Mesenchymal stem cell (in vitro differentiated cells and primary cell): ENCODE data around the gene PODXL2.

Source experiments
- DNase-seq: peaks from one replicate; pipeline ENCODE4 v3.0.0-alpha.2; 2013
- H2AFZ ChIP-seq: one replicate; pipeline ENCODE4 v1.6.1; 2013; ENCODE audit warnings: low read depth, mild to moderate bottlenecking, control low read depth, inconsistent platforms, low read length, moderate library complexity
- H2AK5ac ChIP-seq: 2 replicates; pipeline ENCODE4 v1.6.1; 2013; ENCODE audit warnings: low read length, moderate library complexity, mild to moderate bottlenecking, inconsistent platforms; ENCODE audit not compliant: severe bottlenecking
- H2BK120ac ChIP-seq: one replicate; pipeline ENCODE4 v1.6.1; 2013; ENCODE audit warnings: low read depth, mild to moderate bottlenecking, inconsistent platforms, low read length, moderate library complexity
- H2BK12ac ChIP-seq, 2 experiments: one replicate each; pipeline ENCODE4 v1.6.1; 2013; ENCODE audit warnings: inconsistent platforms in 2 of 2, low read length in 2 of 2, mild to moderate bottlenecking in 2 of 2, moderate library complexity in 2 of 2, control low read depth in 1 of 2
- H2BK15ac ChIP-seq: one replicate; pipeline ENCODE4 v1.6.1; 2013; ENCODE audit warnings: mild to moderate bottlenecking, low read depth, inconsistent platforms; ENCODE audit not compliant: poor library complexity, severe bottlenecking
- H2BK5ac ChIP-seq: 2 replicates; pipeline ENCODE4 v1.6.1; 2013; ENCODE audit warnings: low read depth, mild to moderate bottlenecking, low read length, control low read depth, inconsistent platforms; ENCODE audit not compliant: poor library complexity, severe bottlenecking
- H3K14ac ChIP-seq, 2 experiments: one replicate each; pipeline ENCODE4 v1.6.1; 2013; ENCODE audit warnings: inconsistent platforms in 2 of 2, low read length in 2 of 2, control low read depth in 1 of 2, mild to moderate bottlenecking in 1 of 2, moderate library complexity in 1 of 2
- H3K18ac ChIP-seq, 2 experiments: one replicate each; pipeline ENCODE4 v1.6.1; 2013; ENCODE audit warnings: inconsistent platforms in 2 of 2, low read length in 2 of 2, control low read depth in 1 of 2, low read depth in 1 of 2, mild to moderate bottlenecking in 1 of 2
- H3K23ac ChIP-seq, 2 experiments: one replicate each; pipeline ENCODE4 v1.6.1; 2013; ENCODE audit warnings: inconsistent platforms in 2 of 2, low read length in 2 of 2, mild to moderate bottlenecking in 2 of 2, moderate library complexity in 2 of 2, control low read depth in 1 of 2
- H3K27ac ChIP-seq: 2 replicates; pipeline ENCODE4 v1.5.1; 2013; ENCODE audit warnings: mild to moderate bottlenecking, moderate library complexity, low read length, control low read depth, inconsistent platforms; ENCODE audit not compliant: poor library complexity, severe bottlenecking
- H3K27me3 ChIP-seq, 2 experiments: 2 replicates each; pipeline versions ENCODE4 v1.6.1 to v1.7.0; 2013; ENCODE audit warnings: low read length in 2 of 2, mild to moderate bottlenecking in 2 of 2, moderate library complexity in 2 of 2, control low read depth in 1 of 2, inconsistent platforms in 1 of 2; ENCODE audit not compliant: control insufficient read depth in 1 of 2, insufficient read depth in 1 of 2
- H3K36me3 ChIP-seq, 2 experiments: 2 replicates each; pipeline versions ENCODE4 v1.6.1 to v1.7.0; 2013; ENCODE audit warnings: low read length in 2 of 2, control low read depth in 1 of 2, inconsistent platforms in 1 of 2, low read depth in 1 of 2, mild to moderate bottlenecking in 1 of 2; ENCODE audit not compliant: insufficient read depth in 2 of 2, control insufficient read depth in 1 of 2
- H3K4ac ChIP-seq, 2 experiments: one replicate each; pipeline ENCODE4 v1.6.1; 2013; ENCODE audit warnings: inconsistent platforms in 2 of 2, low read length in 2 of 2, mild to moderate bottlenecking in 2 of 2, moderate library complexity in 2 of 2, control low read depth in 1 of 2, low read depth in 1 of 2
- H3K4me1 ChIP-seq: 2 replicates; pipeline ENCODE4 v1.6.1; 2013; ENCODE audit warnings: low read depth, low read length, control low read depth; ENCODE audit not compliant: control insufficient read depth, insufficient read depth
- H3K4me2 ChIP-seq: 2 replicates; pipeline ENCODE4 v1.6.1; 2013; ENCODE audit warnings: low read length, mild to moderate bottlenecking, inconsistent platforms; ENCODE audit not compliant: poor library complexity, severe bottlenecking
- H3K4me3 ChIP-seq, 2 experiments: 2 replicates each; pipeline versions ENCODE4 v1.5.1 to v1.7.0; 2013; ENCODE audit warnings: low read length in 2 of 2, mild to moderate bottlenecking in 2 of 2, control low read depth in 1 of 2, low read depth in 1 of 2; ENCODE audit not compliant: insufficient read depth in 1 of 2
- H3K79me1 ChIP-seq: replicated peaks from 2 replicates; pipeline ENCODE4 v1.6.1; 2013; ENCODE audit warnings: mild to moderate bottlenecking, control low read depth, low read length, inconsistent platforms; ENCODE audit not compliant: poor library complexity, severe bottlenecking
- H3K9ac ChIP-seq: 2 replicates; pipeline ENCODE4 v1.7.0; 2013; ENCODE audit warnings: mild to moderate bottlenecking, low read length, moderate library complexity
- H3K9me3 ChIP-seq: 2 replicates; pipeline ENCODE4 v1.7.0; 2013; ENCODE audit warnings: mild to moderate bottlenecking, low read length; ENCODE audit not compliant: control insufficient read depth
- H4K8ac ChIP-seq: one replicate; pipeline ENCODE4 v1.6.1; 2013; ENCODE audit warnings: inconsistent platforms, mild to moderate bottlenecking, low read length, moderate library complexity
- H4K91ac ChIP-seq: one replicate; pipeline ENCODE4 v1.6.1; 2013; ENCODE audit warnings: mild to moderate bottlenecking, low read length, inconsistent platforms
- WGBS: methylation state at CpG from one replicate; pipeline ENCODE4 v1.1.7; 2013; ENCODE audit warnings: mixed read lengths; 5-methylcytosine and 5-hydroxymethylcytosine counted together

The PODXL2 gene

GRCh38 chr3:127674101-127674721 lies 45.2 kb downstream of the PODXL2 start:
- Histone ChIP-seq H3K23ac (no peak overlapping the region), H3K4ac (no peak overlapping the region), H2BK5ac (no peak overlapping the region), H3K4me2 (no peak overlapping the region), H3K4me1 (peaks cover 23% of the 10 kb centered on the region), H3K9me3 (no peaks in the 10 kb centered on the region), H2AK5ac (no peak overlapping the region), H3K4me3 (peak overlapping the region in 1 of 2 experiments; percentile 92), H4K8ac (peak overlapping the region; percentile 56), H3K27me3 (no peaks in the 10 kb centered on the region), H3K14ac (no peak overlapping the region), H3K9ac (peak overlapping the region; percentile 91), H3K36me3 (peaks cover 35 to 45% of the 10 kb centered on the region in 2 experiments), H3K18ac (no peak overlapping the region), H2BK15ac (no peak overlapping the region), H2BK12ac (no peak overlapping the region), H3K27ac (no peak overlapping the region), H4K91ac (no peak overlapping the region), H2BK120ac (no peak overlapping the region), H3K79me1 (peaks cover 18% of the 10 kb centered on the region), H2AFZ (no peak overlapping the region)
- 84% methylated on average over 14 of the region's 17 CpGs for WGBS
- no peak for DNase-seq

- H3K36me3 ChIP-seq, result peaks cover 39 to 49% of the 10 kb centered on the region in 2 experiments
- H2BK12ac ChIP-seq, result no peak overlapping the region
- H3K4me2 ChIP-seq, result no peak overlapping the region
- H3K14ac ChIP-seq, result no peak overlapping the region
- no peak overlapping the region for H2BK15ac ChIP-seq
- H2AFZ ChIP-seq, result no peak overlapping the region
- H2BK120ac ChIP-seq, result no peak overlapping the region
- no peak overlapping the region for H4K91ac ChIP-seq
- peaks cover 23% of the 10 kb centered on the region for H3K4me1 ChIP-seq
- no peaks in the 10 kb centered on the region for H3K9me3 ChIP-seq
- no peak for DNase-seq
- 91% methylated on average over 8 of the region's 8 CpGs for WGBS
- no peak overlapping the region for H3K18ac ChIP-seq
- H3K27ac ChIP-seq, result no peak overlapping the region
- H2BK5ac ChIP-seq, result no peak overlapping the region
- H3K23ac ChIP-seq, result no peak overlapping the region
- no peak overlapping the region for H2AK5ac ChIP-seq
- H3K4ac ChIP-seq, result no peak overlapping the region
- H3K4me3 ChIP-seq, result no peak overlapping the region
- no peak overlapping the region for H4K8ac ChIP-seq
- H3K9ac ChIP-seq, result no peak overlapping the region
- peaks cover 18% of the 10 kb centered on the region for H3K79me1 ChIP-seq
- H3K27me3 ChIP-seq, result no peaks in the 10 kb centered on the region
These were observed 45.8 kb downstream of the PODXL2 start for GRCh38 chr3:127674790-127675189.

- H3K23ac ChIP-seq, result no peak overlapping the region
- H3K9ac ChIP-seq, result no peak overlapping the region
- H3K14ac ChIP-seq, result no peak overlapping the region
- no peaks in the 10 kb centered on the region for H3K27me3 ChIP-seq
- H2BK15ac ChIP-seq, result no peak overlapping the region
- no peak overlapping the region for H3K4me3 ChIP-seq
- no peaks in the 10 kb centered on the region for H3K9me3 ChIP-seq
- H2BK120ac ChIP-seq, result no peak overlapping the region
- H3K4ac ChIP-seq, result no peak overlapping the region
- H2AFZ ChIP-seq, result no peak overlapping the region
- no peak overlapping the region for H2BK12ac ChIP-seq
- peaks cover 18% of the 10 kb centered on the region for H3K79me1 ChIP-seq
- H3K18ac ChIP-seq, result no peak overlapping the region
- H2AK5ac ChIP-seq, result no peak overlapping the region
- H3K4me1 ChIP-seq, result peaks cover 23% of the 10 kb centered on the region
- H3K4me2 ChIP-seq, result no peak overlapping the region
- H3K27ac ChIP-seq, result no peak overlapping the region
- H3K36me3 ChIP-seq, result peaks cover 46 to 59% of the 10 kb centered on the region in 2 experiments
- H2BK5ac ChIP-seq, result no peak overlapping the region
- WGBS, result 92% methylated on average over 29 of the region's 29 CpGs
- H4K8ac ChIP-seq, result no peak overlapping the region
- no peak for DNase-seq
- no peak overlapping the region for H4K91ac ChIP-seq
These were observed 46.8 kb downstream of the PODXL2 start for GRCh38 chr3:127675651-127676391.

- Histone ChIP-seq H2BK5ac (no peak overlapping the region), H3K9ac (no peak overlapping the region), H2BK120ac (no peak overlapping the region), H4K8ac (no peak overlapping the region), H3K14ac (no peak overlapping the region), H4K91ac (no peak overlapping the region), H3K4me3 (no peak overlapping the region), H3K23ac (no peak overlapping the region), H3K4me2 (no peak overlapping the region), H2BK12ac (no peak overlapping the region), H3K79me1 (peaks cover 18% of the 10 kb centered on the region), H3K27me3 (no peaks in the 10 kb centered on the region), H2AK5ac (no peak overlapping the region), H2BK15ac (no peak overlapping the region), H2AFZ (no peak overlapping the region), H3K9me3 (no peaks in the 10 kb centered on the region), H3K18ac (no peak overlapping the region), H3K4me1 (peaks cover 21% of the 10 kb centered on the region), H3K4ac (no peak overlapping the region), H3K27ac (no peak overlapping the region), H3K36me3 (peaks cover 46 to 59% of the 10 kb centered on the region in 2 experiments)
- DNase-seq, result no peak
- WGBS, result 84% methylated on average over 4 of the region's 4 CpGs
These were observed 47.5 kb downstream of the PODXL2 start for GRCh38 chr3:127676456-127676855.
